Esophagus muscularis mucosa (tissue), 3 donors: ENCODE results near the gene RHOT1.

ENCODE experiments used
- CTCF ChIP-seq, 3 experiments: fragments of 200-600 bp in 2 of 3; fragments of 450-650 bp in 1 of 3; sonication (generic) in 2 of 3; IDR thresholded peaks; one replicate each; pipeline ENCODE4 v1.5.1; 2017 to 2019; ENCODE audit warnings: antibody characterized with exemption in 3 of 3, mild to moderate bottlenecking in 2 of 3, moderate library complexity in 1 of 3
- POLR2A ChIP-seq: fragments of 450-650 bp; IDR thresholded peaks from one replicate; pipeline ENCODE4 v1.6.1; 2017; ENCODE audit warnings: antibody characterized with exemption, moderate library complexity, mild to moderate bottlenecking, low read depth

GRCh38 chr17:32161506-32162365, 19.4 kb downstream of the RHOT1 start:
- TF ChIP-seq CTCF (IDR thresholded peaks at IDR 0.05) (no peak), POLR2A (no peak)
